Measurements from ENCODE around the gene TLK1. TPM values are rescaled to one million over a fixed set of nuclear protein-coding genes. Genes with fewer than 3 reads are reported as not detected.

Gene TLK1
- total RNA-seq, 2 experiments from 2014 or later, result 29.7 to 150 TPM

DNA sequence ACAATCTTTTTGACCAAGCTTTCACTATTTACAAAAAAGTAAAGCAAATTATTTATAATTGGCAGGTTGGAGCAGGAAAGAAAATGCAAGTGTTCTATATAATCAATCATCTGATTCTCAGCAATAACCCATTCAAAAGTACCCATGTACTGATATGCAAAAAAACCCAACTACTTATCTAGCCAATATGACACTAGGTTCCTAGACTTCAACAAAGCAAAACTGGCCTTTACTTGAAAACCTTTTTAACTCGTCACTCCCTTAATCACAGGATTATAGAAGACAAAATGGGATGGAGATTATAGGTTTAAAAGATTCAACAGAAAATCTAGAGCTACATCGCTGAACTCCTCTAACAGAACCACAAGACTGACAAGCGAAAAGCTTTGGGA is 3.6 kb downstream of the TLK1 start:
- BruUV-seq (replicated peaks), result no TSS peak
- POLR2A ChIA-PET, result interaction anchor here (0.6 to 3.9 kb wide), 8 partner anchors 10 to 183 kb away, joined by 3 to 26 read pairs (median 6); no protein-coding TSS in a partner anchor
- no peaks in the 10 kb centered on the region for H3K9me2 ChIP-seq (ENCODE audit: insufficient read depth, low read length)
- no peaks in the 10 kb centered on the region; the same call in 1 of the 2 replicates for H3K9me3 ChIP-seq (ENCODE audit: low read length)
- H3K79me2 ChIP-seq (ENCODE audit: insufficient read depth, low read depth, low read length), result peaks cover 88% of the 10 kb centered on the region
- H3K27ac ChIP-seq (ENCODE audit: low read depth, low read length, poor library complexity, severe bottlenecking), result no peak overlapping the region
- H2AFZ ChIP-seq (ENCODE audit: low read length), result no peak overlapping the region
- DNase-seq (ENCODE audit: low spot score), result no peak
- TF ChIP-seq, protein P1, sequence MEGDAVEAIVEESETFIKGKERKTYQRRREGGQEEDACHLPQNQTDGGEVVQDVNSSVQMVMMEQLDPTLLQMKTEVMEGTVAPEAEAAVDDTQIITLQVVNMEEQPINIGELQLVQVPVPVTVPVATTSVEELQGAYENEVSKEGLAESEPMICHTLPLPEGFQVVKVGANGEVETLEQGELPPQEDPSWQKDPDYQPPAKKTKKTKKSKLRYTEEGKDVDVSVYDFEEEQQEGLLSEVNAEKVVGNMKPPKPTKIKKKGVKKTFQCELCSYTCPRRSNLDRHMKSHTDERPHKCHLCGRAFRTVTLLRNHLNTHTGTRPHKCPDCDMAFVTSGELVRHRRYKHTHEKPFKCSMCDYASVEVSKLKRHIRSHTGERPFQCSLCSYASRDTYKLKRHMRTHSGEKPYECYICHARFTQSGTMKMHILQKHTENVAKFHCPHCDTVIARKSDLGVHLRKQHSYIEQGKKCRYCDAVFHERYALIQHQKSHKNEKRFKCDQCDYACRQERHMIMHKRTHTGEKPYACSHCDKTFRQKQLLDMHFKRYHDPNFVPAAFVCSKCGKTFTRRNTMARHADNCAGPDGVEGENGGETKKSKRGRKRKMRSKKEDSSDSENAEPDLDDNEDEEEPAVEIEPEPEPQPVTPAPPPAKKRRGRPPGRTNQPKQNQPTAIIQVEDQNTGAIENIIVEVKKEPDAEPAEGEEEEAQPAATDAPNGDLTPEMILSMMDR (conservative IDR thresholded peaks at IDR 0.05; ENCODE audit: low read length), result no peak
- no peak for TF ChIP-seq EZH2phosphoT487 (IDR thresholded peaks at IDR 0.05; ENCODE audit: borderline replicate concordance, low read depth, low read length)
- CTCF ChIA-PET (ENCODE audit: unreplicated experiment), result no interaction called here
- peak overlapping the region; percentile 94 for H3K4me2 ChIP-seq (ENCODE audit: low read length)
- peaks cover 36% of the 10 kb centered on the region for H3K36me3 ChIP-seq (ENCODE audit: insufficient read depth, low read length)
- intact Hi-C loops (cut with micrococcal nuclease; ENCODE audit: unreplicated experiment), result loop anchor here (5.0 kb wide), 1 partner anchor 170 kb away; no protein-coding TSS in a partner anchor
- peak overlapping the region; percentile 94 for H3K4me3 ChIP-seq (ENCODE audit: low read depth, low read length, poor library complexity, severe bottlenecking)
- peaks cover 61% of the 10 kb centered on the region for H4K20me1 ChIP-seq (ENCODE audit: insufficient read depth, low read length)
- H3K4me1 ChIP-seq (ENCODE audit: insufficient read depth, low read length, poor library complexity, severe bottlenecking), result peaks cover 59% of the 10 kb centered on the region

DNA sequence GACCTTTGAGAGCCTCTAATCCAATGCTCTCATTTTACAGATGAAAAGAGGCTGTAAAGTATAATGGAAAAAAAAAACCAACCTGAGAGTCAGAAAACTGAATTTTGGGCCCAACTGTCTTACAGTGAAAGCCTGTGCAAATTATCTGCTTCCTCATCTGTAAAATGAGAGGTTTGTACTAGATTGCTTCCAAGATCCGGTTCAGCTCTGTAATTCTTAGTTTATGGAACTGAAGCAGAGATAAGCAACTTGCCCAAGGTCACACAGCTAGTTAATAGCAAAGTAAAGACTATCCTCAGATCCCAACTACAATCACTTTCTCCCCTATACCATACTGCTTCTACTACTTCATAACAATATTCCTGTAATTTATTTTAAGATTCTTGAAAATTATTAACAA is 6.3 kb downstream of the TLK1 start:
- no peaks in the 10 kb centered on the region; the same call in 1 of the 2 replicates for H3K9me3 ChIP-seq (ENCODE audit: low read length)
- CTCF ChIA-PET (ENCODE audit: unreplicated experiment), result no interaction called here
- H3K79me2 ChIP-seq (ENCODE audit: insufficient read depth, low read depth, low read length), result peaks cover 100% of the 10 kb centered on the region
- peak; percentile 48 for DNase-seq (ENCODE audit: low spot score)
- no TSS peak for BruUV-seq (replicated peaks)
- intact Hi-C loops (cut with micrococcal nuclease; ENCODE audit: unreplicated experiment), result no loop called here
- H3K4me2 ChIP-seq (ENCODE audit: low read length), result peak overlapping the region; percentile 94
- H4K20me1 ChIP-seq (ENCODE audit: insufficient read depth, low read length), result peaks cover 63% of the 10 kb centered on the region
- H3K4me3 ChIP-seq (ENCODE audit: low read depth, low read length, poor library complexity, severe bottlenecking), result peak overlapping the region; percentile 25
- H2AFZ ChIP-seq (ENCODE audit: low read length), result no peak overlapping the region
- peaks cover 56% of the 10 kb centered on the region for H3K4me1 ChIP-seq (ENCODE audit: insufficient read depth, low read length, poor library complexity, severe bottlenecking)
- H3K27ac ChIP-seq (ENCODE audit: low read depth, low read length, poor library complexity, severe bottlenecking), result peak overlapping the region; percentile 28
- POLR2A ChIA-PET, result interaction anchor here (0.6 to 3.9 kb wide), 19 partner anchors 7 to 264 kb away, joined by 3 to 13 read pairs (median 3); no protein-coding TSS in a partner anchor
- TF ChIP-seq, protein P1 (conservative IDR thresholded peaks at IDR 0.05; ENCODE audit: low read length), result no peak
- TF ChIP-seq EZH2phosphoT487 (IDR thresholded peaks at IDR 0.05; ENCODE audit: borderline replicate concordance, low read depth, low read length), result no peak
- H3K36me3 ChIP-seq (ENCODE audit: insufficient read depth, low read length), result peaks cover 55% of the 10 kb centered on the region
- no peaks in the 10 kb centered on the region for H3K9me2 ChIP-seq (ENCODE audit: insufficient read depth, low read length)

DNA sequence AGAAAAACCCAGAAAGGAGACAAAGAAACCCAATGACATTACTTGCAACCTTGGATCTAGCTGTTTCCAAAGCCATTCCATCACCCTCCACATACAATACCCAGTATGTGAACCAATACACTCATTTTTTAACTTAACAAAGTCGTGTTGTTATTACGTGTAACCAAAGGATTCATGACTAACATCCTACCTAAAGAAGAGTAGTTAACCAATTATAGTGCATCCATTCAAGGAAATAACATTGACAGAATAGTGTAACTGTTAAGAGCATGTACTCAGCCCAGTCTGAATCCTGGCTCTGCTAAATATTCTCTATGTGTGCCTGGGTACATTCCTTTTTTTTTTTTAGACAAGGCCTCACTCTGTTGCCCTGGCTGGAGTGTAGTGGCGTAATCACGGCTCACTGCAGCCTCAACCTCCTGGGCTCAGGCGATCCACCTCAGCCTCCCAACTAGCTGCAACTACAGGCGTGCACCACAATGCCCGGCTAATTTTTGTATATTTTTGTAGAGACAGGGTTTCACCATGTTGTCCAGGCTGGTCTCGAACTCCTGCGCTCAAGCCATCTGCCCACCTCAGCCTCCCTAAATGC is 9.9 kb downstream of the TLK1 start:
- no peak for TF ChIP-seq EZH2phosphoT487 (IDR thresholded peaks at IDR 0.05; ENCODE audit: borderline replicate concordance, low read depth, low read length)
- TF ChIP-seq, protein P1 (conservative IDR thresholded peaks at IDR 0.05; ENCODE audit: low read length), result no peak
- no peaks in the 10 kb centered on the region for H3K9me2 ChIP-seq (ENCODE audit: insufficient read depth, low read length)
- peaks cover 45% of the 10 kb centered on the region for H3K36me3 ChIP-seq (ENCODE audit: insufficient read depth, low read length)
- no TSS peak for BruUV-seq (replicated peaks)
- DNase-seq (ENCODE audit: low spot score), result no peak
- POLR2A ChIA-PET, result interaction anchor here (0.9 kb wide), 1 partner anchor 14 kb away, joined by 3 read pairs; no protein-coding TSS in a partner anchor
- intact Hi-C loops (cut with micrococcal nuclease; ENCODE audit: unreplicated experiment), result no loop called here
- peaks cover 100% of the 10 kb centered on the region for H3K79me2 ChIP-seq (ENCODE audit: insufficient read depth, low read depth, low read length)
- H2AFZ ChIP-seq (ENCODE audit: low read length), result no peak overlapping the region
- peaks cover 54% of the 10 kb centered on the region for H3K4me1 ChIP-seq (ENCODE audit: insufficient read depth, low read length, poor library complexity, severe bottlenecking)
- H4K20me1 ChIP-seq (ENCODE audit: insufficient read depth, low read length), result peaks cover 37% of the 10 kb centered on the region
- CTCF ChIA-PET (ENCODE audit: unreplicated experiment), result interaction anchor here (0.6 kb wide), 1 partner anchor 39 kb away, joined by 3 read pairs; no protein-coding TSS in a partner anchor
- no peak overlapping the region for H3K4me3 ChIP-seq (ENCODE audit: low read depth, low read length, poor library complexity, severe bottlenecking)
- H3K9me3 ChIP-seq (ENCODE audit: low read length), result no peaks in the 10 kb centered on the region; the same call in 1 of the 2 replicates
- H3K4me2 ChIP-seq (ENCODE audit: low read length), result no peak overlapping the region
- no peak overlapping the region for H3K27ac ChIP-seq (ENCODE audit: low read depth, low read length, poor library complexity, severe bottlenecking)
